ENCODE results near the gene NIPAL1.

The NIPAL1 gene

DNA sequence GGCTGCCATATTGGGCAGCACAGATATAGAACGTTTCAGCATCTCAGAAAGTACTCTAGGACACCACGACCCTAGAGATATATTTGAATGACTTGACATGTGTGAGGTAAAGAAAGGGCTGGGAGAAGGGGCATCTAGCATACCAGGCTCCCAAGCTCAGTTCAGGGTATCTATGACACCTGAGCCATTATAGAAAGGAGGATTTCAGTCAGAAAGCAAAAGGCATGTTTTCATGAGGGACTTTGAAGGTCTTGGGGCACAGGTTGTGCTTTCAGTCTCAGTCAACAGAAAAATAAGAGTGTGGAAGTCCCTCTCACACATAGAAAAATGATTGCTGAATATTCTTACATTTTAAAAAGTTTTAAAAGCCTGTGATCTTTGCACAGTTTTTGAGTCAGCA, 51.6 kb downstream of the NIPAL1 start:
- DNase-seq = no peak

DNA sequence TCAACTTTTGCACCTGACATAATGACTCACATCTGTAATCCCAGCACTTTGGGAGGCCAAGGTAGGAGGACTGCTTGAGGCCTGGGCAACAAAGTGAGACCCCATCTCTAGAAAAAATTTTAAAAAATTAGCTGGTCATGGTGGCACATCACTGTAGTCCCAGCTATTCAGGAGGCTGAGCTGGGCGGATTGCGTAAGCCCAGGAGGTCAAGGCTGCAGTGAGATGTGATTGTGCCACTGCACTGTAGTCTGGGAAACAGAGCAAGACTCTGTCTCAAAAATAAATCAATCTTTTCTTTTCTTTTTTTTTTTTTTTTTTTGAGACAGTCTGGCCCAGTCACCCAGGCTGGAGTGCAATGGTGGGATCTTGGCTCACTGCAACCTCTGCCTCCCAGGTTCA, 52.5 kb downstream of the NIPAL1 start:
- no peak for DNase-seq

DNA sequence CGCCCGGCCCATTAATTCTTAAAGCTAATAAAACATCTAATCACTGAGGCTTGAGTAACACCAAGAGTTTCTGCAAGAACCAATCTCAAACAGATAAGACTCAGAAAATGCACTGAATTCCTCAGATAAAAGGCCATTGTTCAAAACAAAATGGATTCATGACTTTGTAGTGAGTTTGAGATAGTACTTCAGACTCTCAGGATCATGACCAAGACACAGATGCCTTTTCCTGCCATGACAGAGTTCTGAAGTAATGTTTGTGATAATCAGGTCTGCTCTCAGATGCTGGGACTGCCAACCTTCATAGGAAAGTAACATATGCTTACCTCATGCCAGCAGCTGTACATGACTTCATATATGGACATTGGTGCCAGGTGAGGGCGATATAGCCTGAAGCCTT, 54.6 kb downstream of the NIPAL1 start:
- DNase-seq = no peak

DNA sequence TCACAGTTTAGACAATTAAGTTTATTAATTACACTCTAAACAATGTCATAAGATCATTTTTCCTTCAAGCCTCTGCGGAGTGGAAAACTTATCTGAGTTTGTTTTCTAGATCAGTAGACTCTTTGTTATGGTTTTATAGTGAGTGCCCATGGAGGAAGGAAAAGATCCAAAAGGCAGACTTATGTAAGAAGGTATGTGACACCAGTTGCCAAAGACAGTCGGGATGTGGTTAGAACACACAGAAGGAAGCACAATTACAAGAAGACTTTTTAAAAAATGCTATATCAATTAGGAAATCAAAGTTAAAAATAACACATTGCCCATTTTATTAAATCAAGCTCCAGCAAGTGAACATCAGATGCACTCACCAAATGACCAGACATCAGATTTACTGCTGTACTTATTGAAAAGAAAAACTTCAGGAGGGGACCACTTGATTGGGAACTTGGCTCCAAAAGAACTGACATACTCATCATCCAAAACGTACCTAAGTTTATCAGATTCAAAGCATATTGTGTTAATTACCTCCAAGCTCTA, 57.1 kb downstream of the NIPAL1 start:
- DNase-seq = no peak

DNA sequence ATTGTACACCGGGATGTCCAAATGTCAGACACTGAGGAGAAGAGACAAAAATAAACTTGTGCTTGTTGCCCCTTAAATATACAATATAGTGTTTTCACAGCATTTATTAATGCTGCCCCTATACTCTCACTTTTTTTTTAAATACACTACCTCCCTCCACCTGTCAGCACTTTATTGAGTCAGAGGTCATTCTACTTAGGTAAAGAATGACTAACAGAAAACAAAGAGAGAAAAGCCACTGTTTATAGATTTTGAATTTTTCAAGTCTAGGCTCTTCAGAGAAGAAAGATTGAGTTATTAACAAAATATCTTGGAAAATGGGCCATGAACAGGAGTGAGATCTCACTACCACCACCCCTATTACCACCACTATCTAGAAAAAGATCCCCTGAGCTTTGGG, 58.1 kb downstream of the NIPAL1 start:
- no peak for DNase-seq

DNA sequence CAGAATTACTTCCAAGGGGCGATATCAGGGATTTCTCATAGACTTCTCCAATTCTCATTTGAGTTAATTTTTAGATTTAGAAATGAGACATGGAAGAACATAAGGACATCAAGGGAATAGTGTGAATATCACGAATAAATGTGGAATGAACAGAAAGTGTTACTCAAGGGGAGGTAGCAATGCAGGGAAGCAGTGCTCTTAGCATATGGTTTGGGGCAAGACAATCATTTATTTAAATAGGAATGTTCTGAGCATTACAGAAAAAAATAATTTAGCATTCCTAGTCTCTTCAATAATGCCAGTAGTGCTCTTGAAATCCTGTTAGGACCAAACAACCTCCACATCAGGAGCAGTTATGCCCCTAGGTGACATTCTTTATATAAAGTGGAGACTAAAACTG, 61.9 kb downstream of the NIPAL1 start:
- DNase-seq = no peak

DNA sequence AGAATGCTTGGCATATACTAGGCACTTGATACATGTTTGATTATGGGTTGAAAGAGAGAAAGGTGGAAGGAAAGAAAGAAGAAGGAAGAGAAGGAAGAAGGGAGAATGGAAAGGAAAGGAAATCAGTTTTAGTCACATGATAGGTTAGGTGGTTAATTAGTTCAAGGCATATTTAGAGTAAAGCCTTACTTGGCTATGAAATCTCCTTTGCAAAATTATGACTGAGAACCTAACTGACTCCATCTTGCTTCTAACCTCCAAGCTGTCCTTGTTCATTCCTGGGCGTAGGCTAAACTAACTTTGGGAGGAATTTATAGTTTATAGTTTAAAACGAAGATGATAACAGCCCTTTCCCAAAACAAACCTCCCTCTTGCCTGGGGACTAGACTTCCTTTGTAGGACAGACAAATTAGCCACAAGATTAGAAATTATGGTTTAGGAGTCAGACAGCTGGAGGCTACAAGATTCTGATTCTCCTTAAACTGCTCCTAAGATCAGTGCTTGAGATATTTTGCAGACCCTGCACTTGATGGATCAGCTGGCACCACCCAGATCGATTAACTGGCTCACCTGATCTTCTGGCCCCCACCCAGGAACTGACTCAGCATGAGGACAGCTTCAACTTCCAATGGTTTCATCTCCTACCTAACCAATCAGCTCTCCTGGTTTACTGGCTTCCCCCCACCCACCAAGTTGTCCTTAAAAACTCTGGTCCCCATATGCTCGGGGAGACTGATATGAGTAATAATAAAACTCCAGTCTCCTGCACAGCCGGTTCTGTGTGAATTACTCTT, 62.5 kb downstream of the NIPAL1 start:
- DNase-seq = no peak

DNA sequence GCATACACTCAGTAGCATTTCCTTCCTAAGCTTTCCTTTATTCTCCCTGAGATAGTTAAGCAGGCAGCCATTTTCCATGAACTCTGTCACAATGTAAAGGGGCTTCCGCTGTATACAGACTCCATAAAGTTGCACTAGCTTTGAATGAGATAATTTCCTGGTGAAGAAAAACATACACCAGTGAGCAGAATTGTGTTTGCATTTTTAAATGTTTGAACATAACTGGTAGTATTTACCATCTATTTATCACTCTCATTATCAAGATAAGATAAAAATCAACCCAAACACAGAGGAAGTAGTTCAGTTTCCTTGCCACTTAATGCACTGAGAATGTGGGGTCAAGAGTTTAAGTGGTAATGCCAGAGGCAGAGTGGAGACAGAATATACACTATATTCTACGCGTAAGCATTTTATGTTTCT, 63.4 kb downstream of the NIPAL1 start:
- no peak for DNase-seq

DNA sequence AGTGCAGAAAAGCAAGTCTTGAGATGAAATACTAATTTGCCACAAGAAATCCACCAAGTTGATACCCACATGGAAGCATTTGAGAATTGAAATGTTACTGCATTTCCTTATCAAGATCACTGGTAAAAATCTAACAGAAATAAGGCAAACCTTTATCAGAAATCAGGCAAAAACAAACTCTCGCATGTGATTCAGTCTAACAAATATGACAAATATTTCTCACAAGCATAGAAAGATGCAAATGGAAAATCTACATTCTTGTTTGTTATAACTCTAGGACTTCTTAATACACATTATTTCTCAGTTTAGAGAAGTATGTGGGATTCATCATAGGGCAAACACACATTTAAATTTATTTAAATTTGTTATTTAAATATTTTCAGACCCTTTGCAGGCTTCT, 64.6 kb downstream of the NIPAL1 start:
- DNase-seq = no peak

DNA sequence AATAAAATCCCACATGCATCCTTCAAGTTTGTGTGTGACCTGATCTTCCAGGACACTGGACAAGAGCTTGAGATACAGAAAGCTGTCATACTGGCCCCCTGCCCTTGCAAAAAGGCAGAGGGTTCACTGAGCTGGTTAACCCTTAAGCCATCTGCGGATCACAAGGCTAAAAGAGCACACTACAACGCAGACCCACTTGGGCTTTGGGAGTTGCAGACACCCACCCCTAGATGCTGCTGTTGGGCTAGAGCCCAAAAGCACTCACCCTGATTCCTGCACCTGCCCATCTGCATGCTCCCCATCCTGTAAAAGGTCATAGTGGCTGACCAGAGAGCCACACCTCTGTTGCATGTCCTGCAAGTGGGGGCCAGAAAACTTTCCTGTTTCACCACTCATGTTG, 66.4 kb downstream of the NIPAL1 start:
- no peak for DNase-seq

DNA sequence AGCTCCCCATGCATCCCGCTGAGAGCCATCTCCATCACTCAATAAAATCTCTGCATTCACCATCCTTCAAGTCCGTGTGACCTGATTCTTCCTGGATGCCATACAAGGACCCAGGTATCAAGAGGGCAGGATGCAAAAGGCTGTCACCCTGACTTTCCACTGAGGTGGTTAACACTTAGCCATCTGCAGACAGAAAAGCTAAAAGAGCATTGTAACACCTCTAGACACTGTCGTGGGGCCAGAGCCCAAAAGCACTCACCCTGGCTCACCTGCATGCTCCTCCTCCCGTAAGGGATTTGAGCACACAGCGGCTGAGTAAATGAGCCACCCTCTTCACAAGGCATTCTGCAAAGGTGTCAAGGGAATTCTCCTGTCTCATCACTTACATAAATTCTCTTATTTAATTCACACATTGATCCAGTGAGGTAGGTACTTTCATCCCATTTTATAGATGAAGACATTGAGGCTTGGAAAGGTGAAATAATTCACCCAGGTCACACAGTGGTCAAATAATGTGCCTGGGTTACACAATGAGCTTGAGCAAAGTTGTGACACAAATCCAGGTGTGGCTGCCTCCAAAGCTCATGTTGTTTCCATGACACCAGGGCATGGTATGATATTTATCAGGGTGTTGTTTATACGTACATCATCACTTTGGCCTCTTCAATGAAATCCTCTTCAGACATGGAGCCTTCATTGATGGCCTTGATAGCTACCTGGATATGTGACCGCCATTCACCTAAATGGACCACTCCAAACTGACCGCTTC, 69.4 kb downstream of the NIPAL1 start:
- no peak for DNase-seq
